Measurements from ENCODE around the gene LRRC7.

DNA sequence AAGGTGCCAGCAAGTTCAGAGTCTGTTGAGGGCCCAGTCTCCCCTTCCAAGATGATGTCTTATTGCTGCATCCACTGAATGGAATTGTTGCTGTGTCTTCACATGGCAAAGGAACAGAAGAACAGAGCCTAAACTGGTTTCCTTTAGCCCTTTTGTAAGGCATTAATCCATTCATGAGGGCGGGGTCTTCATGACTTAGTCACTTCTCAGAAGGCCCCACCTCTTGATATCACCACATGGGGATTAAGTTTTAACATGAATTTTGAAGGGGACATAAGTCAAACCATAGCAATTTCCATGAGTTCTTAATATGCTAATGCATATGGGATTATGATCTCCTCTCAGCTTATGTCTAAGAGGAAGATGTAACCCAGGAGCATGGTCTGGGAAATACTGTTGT is 182.9 kb downstream of the LRRC7 start:
- TF ChIP-seq FOXM1 (IDR thresholded peaks at IDR 0.05; ENCODE audit: borderline replicate concordance, low read depth) = no peak
- no peak for TF ChIP-seq TEAD4 (IDR thresholded peaks at IDR 0.05)
- no peak for TF ChIP-seq TCF12 (IDR thresholded peaks at IDR 0.05; ENCODE audit: low read depth)
- TF ChIP-seq, protein P1, sequence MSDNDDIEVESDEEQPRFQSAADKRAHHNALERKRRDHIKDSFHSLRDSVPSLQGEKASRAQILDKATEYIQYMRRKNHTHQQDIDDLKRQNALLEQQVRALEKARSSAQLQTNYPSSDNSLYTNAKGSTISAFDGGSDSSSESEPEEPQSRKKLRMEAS (IDR thresholded peaks at IDR 0.05) = no peak
- no peak for TF ChIP-seq RAD21 (IDR thresholded peaks at IDR 0.05; ENCODE audit: low read depth)
- no peak for TF ChIP-seq YY1 (IDR thresholded peaks at IDR 0.05; ENCODE audit: low read depth)
- TF ChIP-seq TAF1 (IDR thresholded peaks at IDR 0.05; ENCODE audit: low read depth) = no peak
- TF ChIP-seq, protein P2, sequence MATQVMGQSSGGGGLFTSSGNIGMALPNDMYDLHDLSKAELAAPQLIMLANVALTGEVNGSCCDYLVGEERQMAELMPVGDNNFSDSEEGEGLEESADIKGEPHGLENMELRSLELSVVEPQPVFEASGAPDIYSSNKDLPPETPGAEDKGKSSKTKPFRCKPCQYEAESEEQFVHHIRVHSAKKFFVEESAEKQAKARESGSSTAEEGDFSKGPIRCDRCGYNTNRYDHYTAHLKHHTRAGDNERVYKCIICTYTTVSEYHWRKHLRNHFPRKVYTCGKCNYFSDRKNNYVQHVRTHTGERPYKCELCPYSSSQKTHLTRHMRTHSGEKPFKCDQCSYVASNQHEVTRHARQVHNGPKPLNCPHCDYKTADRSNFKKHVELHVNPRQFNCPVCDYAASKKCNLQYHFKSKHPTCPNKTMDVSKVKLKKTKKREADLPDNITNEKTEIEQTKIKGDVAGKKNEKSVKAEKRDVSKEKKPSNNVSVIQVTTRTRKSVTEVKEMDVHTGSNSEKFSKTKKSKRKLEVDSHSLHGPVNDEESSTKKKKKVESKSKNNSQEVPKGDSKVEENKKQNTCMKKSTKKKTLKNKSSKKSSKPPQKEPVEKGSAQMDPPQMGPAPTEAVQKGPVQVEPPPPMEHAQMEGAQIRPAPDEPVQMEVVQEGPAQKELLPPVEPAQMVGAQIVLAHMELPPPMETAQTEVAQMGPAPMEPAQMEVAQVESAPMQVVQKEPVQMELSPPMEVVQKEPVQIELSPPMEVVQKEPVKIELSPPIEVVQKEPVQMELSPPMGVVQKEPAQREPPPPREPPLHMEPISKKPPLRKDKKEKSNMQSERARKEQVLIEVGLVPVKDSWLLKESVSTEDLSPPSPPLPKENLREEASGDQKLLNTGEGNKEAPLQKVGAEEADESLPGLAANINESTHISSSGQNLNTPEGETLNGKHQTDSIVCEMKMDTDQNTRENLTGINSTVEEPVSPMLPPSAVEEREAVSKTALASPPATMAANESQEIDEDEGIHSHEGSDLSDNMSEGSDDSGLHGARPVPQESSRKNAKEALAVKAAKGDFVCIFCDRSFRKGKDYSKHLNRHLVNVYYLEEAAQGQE (IDR thresholded peaks at IDR 0.05; ENCODE audit: low read depth) = no peak
